Measurements from ENCODE around the gene TDRKH. TPM values are rescaled to one million over a fixed set of nuclear protein-coding genes. Genes with fewer than 3 reads are reported as not detected.
A peak's percentile ranks its signal among the peaks of the same experiment; 100 is the strongest.
"Not testable (repeated sequence)": the region's sequence is repeated elsewhere in the genome, so short reads cannot be mapped to it uniquely, and the experiment has no call there.

TDRKH gene
- total RNA-seq, 1 experiment from 2014 or later = 21.2 TPM

- in situ Hi-C loops (cut with HindIII; ENCODE audit: low sequenced_read_pairs) = no loop called here
- peak; percentile 52 for DNase-seq (ENCODE audit: low spot score)
Measured at GRCh38 chr1:151807131-151807530, 16.8 kb upstream of the TDRKH start.

DNA sequence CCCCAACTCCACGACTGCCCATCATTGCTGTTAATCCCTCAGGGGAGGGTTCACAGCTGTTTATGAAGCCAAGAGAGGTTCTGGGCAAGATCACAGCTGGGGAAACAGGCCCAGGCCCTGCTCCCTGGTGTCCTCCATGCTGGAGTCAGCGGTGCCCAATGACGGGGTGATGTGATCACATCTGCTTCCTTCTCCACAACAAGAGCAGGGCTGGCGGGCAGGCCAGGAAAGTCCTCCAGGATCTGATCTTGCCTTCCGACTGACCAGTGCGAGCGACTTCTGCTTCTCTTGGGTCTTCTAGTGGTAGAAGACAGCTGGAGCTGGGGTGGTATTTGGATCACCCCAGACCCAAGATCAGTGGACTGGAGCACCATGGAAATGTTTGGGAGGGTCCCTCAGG, 15.9 kb upstream of the TDRKH start:
- in situ Hi-C loops (cut with HindIII; ENCODE audit: low sequenced_read_pairs) = no loop called here
- DNase-seq (ENCODE audit: low spot score) = no peak

- in situ Hi-C loops (cut with HindIII; ENCODE audit: low sequenced_read_pairs) = no loop called here
- no peak for DNase-seq (ENCODE audit: low spot score)
Measured at GRCh38 chr1:151805066-151805820, 14.9 kb upstream of the TDRKH start, which contains the start of gene LINGO4. Gene LINGO4, minus strand, starts transcription at chr1:151805419. Its CDS starts 2,715 bp downstream, at chr1:151802704.

DNA sequence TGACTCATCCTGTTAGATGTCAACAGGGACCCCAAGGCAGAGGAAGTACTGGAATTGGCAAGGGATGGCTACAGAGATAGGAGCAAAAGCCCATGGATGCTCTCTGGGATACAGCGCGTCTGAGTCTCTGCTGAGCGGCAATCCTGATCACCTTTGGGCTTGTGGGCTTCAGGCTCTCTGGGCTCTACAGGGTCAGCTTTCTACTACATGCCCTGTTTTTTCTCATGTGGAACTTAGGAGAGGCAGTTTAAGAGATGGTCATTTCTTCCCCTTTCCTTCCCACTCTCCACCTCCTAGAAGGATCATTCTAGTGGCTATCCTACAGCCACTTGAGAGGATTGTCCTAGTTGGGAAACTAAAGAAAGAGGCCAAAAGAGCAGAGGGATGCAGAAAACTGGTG, 13.6 kb upstream of the TDRKH start:
- DNase-seq (ENCODE audit: low spot score) = no peak
- in situ Hi-C loops (cut with HindIII; ENCODE audit: low sequenced_read_pairs) = no loop called here

- no peak for DNase-seq (ENCODE audit: low spot score)
- in situ Hi-C loops (cut with HindIII; ENCODE audit: low sequenced_read_pairs) = no loop called here
Measured at GRCh38 chr1:151803164-151803563, 12.9 kb upstream of the TDRKH start.

DNA sequence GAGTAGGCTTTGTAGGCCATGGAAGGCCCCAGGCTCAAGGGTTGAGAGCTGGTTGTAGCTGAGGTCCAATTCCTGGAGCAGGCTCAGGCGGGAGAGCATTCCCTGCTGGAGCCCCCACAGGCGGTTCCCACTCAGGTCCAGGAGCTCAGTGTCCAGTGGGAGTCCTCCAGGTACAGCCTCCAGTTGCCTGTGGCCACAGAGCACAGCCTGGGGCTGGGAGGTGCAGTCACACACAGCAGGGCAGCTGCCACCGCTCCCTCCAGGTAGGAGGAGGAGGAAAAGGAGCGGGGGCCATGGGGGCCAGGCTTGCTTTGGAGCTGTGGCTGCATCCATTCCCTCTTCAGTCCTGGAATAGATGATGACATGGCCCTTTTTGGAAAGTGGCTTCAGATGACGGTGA, 12.1 kb upstream of the TDRKH start:
- no peak for DNase-seq (ENCODE audit: low spot score)
- in situ Hi-C loops (cut with HindIII; ENCODE audit: low sequenced_read_pairs) = no loop called here

DNA sequence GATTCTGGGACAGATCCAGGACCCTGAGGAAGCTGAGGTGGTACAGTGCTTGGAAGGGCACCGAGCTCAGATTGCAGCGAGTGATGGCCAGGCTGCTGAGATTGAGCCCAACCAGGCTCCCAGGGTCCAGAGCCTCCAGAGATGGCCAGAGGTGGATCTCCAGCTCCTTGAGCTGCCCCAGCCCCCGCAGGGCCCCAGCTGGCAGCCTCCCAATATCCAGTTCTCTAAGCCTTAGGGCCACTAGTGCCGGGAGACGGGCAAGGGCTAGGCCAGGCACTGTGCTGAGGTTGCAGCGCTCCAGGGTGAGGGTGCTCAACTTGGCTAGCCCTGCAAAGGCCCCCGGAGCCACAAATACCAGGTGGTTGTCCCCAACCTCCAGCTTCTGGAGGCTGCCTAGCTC, 11.5 kb upstream of the TDRKH start:
- no peak for DNase-seq (ENCODE audit: low spot score)

GRCh38 chr1:151801310-151801820, 11.1 kb upstream of the TDRKH start:
- DNase-seq (ENCODE audit: low spot score) = no peak
- in situ Hi-C loops (cut with HindIII; ENCODE audit: low sequenced_read_pairs) = no loop called here

More for the DNA sequence above, 11.5 kb upstream of the TDRKH start:
- in situ Hi-C loops (cut with HindIII; ENCODE audit: low sequenced_read_pairs) = no loop called here

- DNase-seq (ENCODE audit: low spot score) = no peak
- in situ Hi-C loops (cut with HindIII; ENCODE audit: low sequenced_read_pairs) = no loop called here
Measured at GRCh38 chr1:151800830-151801229, 10.5 kb upstream of the TDRKH start.

- DNase-seq (ENCODE audit: low spot score) = no peak
- in situ Hi-C loops (cut with HindIII; ENCODE audit: low sequenced_read_pairs) = no loop called here
Measured at GRCh38 chr1:151799179-151800022, 9.1 kb upstream of the TDRKH start.

GRCh38 chr1:151798571-151798970, 8.3 kb upstream of the TDRKH start:
- no peak for DNase-seq (ENCODE audit: low spot score)
- in situ Hi-C loops (cut with HindIII; ENCODE audit: low sequenced_read_pairs) = no loop called here

GRCh38 chr1:151790940-151791651, 796 bp upstream of the TDRKH start:
- in situ Hi-C loops (cut with HindIII; ENCODE audit: low sequenced_read_pairs) = no loop called here
- DNase-seq (ENCODE audit: low spot score) = no peak

- in situ Hi-C loops (cut with HindIII; ENCODE audit: low sequenced_read_pairs) = no loop called here
- no peak for DNase-seq (ENCODE audit: low spot score)
Measured at GRCh38 chr1:151787689-151788088, 2.6 kb downstream of the TDRKH start.

DNA sequence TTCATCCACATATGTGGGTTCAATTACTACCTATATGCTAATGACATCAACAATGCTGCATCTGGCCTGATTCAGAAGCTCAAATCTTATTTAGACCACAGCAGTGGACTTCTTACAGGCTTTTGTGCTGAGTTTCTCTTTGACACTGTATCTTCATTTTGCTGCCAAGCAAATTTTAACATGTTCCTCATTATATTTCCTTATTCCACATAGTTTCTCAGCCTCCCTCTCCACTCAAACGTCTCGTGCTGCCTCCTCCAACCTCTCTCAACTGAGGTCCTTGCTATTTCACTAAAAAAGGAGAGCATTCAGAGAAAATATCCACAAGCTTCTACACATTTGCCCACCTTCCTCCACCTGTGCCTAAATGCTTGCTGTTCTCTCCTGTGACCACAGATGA, 6.5 kb downstream of the TDRKH start:
- in situ Hi-C loops (cut with HindIII; ENCODE audit: low sequenced_read_pairs) = no loop called here
- DNase-seq (ENCODE audit: low spot score) = no peak

DNA sequence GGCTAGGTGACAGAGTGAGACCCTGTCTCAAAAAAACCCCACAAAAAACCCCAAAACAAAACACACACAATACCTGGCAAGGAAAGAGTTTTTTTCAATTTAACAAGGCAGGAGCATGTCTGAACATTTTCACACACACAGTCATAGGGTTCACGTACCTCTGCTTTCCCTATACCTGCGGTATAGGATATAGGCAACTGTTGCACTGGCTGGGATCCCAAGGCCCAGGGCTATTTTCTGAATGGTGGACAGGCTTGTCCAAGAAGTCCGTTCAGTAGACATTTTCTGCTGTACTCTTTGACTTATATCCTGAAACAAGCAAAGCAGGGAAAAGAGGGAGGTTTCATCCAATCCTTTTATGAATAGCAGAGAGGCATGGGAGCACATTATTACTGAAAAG, 7.6 kb downstream of the TDRKH start:
- DNase-seq (ENCODE audit: low spot score) = no peak
- in situ Hi-C loops (cut with HindIII; ENCODE audit: low sequenced_read_pairs) = no loop called here

- in situ Hi-C loops (cut with HindIII; ENCODE audit: low sequenced_read_pairs); DNase-seq (ENCODE audit: low spot score): not testable (repeated sequence)
Measured at GRCh38 chr1:151782026-151782425, 8.3 kb downstream of the TDRKH start.

DNA sequence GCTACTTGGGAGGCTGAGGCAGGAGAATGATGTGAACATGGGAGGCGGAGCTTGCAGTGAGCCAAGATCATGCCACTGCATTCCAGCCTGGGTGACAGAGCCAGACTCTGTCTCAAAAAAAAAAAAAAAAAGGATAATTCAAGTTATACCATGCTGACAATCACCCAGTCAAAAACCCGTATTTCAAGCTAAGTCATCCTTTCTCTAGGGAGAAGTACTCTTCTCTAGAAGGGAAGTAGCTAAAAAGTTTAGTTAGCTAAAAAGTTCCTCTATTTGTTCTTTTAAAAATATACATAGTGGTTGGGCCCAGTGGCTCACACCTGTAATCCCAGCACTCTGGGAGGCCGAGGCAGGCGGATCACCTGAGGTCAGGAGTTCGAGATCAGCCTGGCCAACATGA, 9.6 kb downstream of the TDRKH start:
- in situ Hi-C loops (cut with HindIII; ENCODE audit: low sequenced_read_pairs); DNase-seq (ENCODE audit: low spot score): not testable (repeated sequence)

DNA sequence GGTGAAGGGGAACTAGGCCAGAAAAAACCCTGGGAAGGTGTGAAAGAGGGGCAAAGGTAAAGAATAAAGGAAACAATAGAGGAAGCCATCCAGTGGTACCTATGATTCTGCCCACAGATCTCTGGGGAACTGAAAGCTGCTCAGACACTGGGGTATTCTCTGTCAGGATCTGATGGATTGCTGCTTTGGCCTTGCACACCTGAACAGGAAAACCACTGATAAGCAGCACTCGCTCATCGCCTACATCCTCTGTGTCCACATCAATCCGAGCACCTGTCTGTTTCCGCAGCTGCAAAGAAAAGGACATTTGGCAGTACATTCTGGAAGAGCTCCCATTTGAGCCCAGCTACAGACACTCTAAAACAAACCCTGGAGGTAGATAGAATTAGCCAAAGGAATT, 10.4 kb downstream of the TDRKH start:
- in situ Hi-C loops (cut with HindIII; ENCODE audit: low sequenced_read_pairs) = no loop called here
- no peak for DNase-seq (ENCODE audit: low spot score)

DNA sequence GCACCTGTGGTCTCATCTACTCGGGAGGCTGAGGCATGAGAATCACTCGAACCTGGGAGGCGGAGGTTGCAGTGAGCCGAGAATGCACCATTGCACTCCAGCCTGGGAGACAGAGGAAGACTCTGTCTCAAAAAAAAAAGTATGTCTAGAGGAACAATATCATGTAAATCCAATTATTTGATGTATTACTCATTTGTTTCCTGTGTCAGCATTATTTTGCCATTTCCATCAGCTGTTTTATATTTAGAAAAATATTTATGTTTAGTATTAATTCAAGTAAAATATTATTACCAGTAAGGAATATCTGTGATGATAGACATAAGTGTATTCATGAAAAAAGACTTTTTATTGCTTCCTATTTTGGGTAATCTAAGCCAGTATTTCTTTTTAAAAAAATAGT, 13.0 kb downstream of the TDRKH start:
- in situ Hi-C loops (cut with HindIII; ENCODE audit: low sequenced_read_pairs) = no loop called here

GRCh38 chr1:151776665-151777062, 13.6 kb downstream of the TDRKH start:
- in situ Hi-C loops (cut with HindIII; ENCODE audit: low sequenced_read_pairs) = no loop called here
- DNase-seq (ENCODE audit: low spot score) = no peak

More for the DNA sequence above, 13.0 kb downstream of the TDRKH start:
- DNase-seq (ENCODE audit: low spot score) = no peak
